ENCODE measurements around the gene CCR8. TPM values are rescaled to one million over a fixed set of nuclear protein-coding genes. Genes with fewer than 3 reads are reported as not detected.
"Not testable (repeated sequence)": the region's sequence is repeated elsewhere in the genome, so short reads cannot be mapped to it uniquely, and the experiment has no call there.

Gene CCR8
- total RNA-seq, 1 experiment from 2014 or later = not detected

DNA sequence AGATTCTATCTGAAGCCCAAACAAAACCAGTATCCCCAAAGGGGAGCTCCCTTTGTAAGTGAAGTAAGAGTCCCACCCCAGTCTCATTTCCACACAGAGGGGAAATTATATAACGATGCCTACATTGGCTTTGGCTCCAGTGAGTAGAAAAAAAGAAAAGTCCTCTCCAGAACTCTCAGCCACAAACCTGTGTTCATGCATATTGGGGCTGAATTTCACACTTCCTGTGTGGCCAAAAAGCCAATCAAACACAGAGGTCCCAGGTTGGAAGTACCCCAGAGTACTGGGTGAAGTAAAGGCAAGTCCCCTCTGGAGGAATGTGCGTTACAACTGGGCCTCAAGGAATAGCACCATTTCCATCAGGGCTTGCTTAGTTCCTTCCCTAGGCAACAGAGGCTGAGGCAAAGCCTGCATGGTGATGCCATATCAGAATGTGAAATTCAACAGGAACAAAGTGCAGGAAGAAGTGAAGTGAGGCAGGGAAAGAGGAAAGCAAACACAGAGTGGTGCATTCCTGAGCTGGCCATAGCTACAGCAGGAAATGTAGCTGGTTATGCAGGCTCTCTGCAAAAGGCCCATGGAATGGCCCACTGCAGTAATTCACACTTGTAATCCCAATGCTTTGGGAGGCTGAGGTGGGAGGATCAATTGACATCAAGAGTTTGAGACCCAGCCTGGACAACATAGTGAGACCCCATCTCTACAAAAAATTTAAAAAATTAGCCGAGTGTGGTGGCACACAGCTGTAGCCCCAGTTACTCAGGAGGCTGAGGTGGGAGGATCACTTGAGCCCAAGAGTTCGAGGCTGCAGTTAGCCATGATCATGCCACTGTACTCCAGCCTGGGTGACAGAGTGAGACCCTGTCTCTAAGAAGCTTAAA lies 33.1 kb upstream of the CCR8 start:
- in situ Hi-C loops (cut with HindIII; ENCODE audit: low pct_unique_long_range_greater_than_20kb, low sequenced_read_pairs) = no loop called here
- no peak for DNase-seq (ENCODE audit: low read depth)

DNA sequence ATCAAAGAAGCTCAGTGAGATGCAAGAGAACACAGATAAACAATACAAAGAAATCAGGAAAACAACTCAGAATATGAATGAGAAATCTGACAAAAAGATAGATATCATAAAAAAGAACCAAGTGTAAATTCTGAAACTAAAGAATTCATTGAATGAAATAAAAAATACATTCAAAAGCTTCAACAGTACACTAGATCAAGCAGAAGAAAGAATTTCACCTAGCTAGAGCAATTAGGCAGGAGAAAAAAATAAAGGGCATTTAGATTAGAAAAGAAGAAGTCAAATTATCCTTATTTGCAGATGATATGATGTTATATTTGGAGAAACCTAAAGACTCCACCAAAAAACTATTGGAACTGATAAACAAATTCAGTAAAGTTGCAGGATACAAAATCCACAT lies 30.2 kb upstream of the CCR8 start:
- DNase-seq (ENCODE audit: low read depth) = no peak
- in situ Hi-C loops (cut with HindIII; ENCODE audit: low pct_unique_long_range_greater_than_20kb, low sequenced_read_pairs) = no loop called here

DNA sequence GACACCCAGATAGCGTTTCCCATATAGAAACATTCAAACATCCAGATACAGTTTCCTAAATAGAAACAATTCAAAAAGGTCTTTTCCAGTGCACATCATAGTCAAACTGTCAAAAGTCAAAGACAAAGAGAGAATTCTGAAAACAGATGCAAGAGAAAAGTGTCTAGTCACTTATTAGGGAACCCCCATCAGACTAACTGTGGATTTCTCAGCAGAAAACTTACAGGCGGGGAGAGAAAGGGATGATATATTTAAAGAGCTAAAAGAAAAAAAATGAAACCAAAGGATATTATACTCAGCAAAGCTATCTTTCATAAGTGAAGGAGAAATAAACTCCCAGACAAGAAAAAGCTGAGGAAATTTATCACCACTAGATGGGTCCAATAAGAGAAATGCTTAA lies 27.3 kb upstream of the CCR8 start:
- DNase-seq (ENCODE audit: low read depth) = no peak
- in situ Hi-C loops (cut with HindIII; ENCODE audit: low pct_unique_long_range_greater_than_20kb, low sequenced_read_pairs) = no loop called here

DNA sequence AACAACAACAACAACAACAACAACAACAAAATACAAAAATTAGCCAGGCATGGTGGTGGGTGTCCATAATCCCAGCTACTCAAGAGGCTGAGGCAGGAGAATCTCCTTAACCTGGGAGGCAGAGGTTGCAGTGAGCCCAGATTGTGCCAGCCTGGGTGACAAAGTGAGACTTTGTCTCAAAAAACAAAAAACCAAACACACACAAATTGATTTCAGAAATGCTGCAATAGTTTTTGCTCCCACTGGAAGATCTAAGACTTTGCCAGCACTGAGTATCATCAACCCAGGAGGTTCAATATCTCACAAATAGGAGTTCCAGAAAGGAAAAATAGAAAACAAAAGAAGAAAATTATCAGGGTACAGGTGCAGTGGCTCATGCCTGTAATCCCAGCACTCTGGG lies 16.2 kb upstream of the CCR8 start:
- no peak for DNase-seq (ENCODE audit: low read depth)
- in situ Hi-C loops (cut with HindIII; ENCODE audit: low pct_unique_long_range_greater_than_20kb, low sequenced_read_pairs) = no loop called here

DNA sequence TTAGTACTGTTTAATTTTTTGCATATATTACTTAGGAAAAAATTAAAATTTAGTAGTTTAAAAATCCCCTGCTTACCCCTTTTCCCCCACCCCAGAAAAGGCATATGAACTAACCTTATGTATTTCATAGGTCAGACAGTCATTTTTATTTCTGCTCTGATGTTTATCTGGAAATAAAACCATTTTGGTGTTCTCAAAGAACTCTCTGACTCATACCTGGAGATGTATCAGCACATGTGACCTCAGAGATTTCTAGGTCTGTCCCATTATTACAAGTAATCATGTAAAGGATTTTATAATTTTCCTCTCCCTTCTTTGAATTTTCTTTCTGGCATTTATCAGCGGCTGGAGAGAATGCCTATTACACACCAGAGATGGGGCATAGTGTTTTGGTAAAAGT lies 14.1 kb upstream of the CCR8 start:
- in situ Hi-C loops (cut with HindIII; ENCODE audit: low pct_unique_long_range_greater_than_20kb, low sequenced_read_pairs) = no loop called here
- no peak for DNase-seq (ENCODE audit: low read depth)

DNA sequence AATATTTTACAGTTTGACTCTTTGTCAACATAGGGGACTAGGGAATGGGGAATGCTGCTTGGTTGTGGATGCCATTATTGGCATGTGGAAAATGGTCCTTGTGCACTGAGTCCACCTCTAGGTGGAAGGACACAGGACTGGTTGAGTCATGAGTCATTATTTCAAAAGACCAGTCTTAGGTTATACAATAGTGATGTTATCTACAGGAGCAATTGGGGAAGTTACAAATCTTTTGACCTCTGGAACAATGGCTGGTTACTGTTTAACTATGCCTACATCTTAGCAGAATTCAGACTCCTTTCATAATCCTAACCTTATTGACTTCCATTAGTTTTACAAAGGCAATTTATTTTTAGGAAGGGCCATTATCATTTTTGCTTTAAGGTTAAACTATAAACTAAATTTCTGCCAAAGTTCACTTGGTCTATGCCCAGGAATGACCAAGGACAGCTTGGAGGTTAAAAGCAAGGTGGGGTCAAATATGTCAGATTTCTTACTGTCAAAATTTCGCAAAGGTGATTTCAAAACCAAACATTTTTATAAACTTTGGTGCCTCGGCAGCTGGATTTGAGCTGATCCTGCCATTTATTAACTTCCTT lies 11.8 kb upstream of the CCR8 start:
- peak; percentile 14 for DNase-seq (ENCODE audit: low read depth)
- in situ Hi-C loops (cut with HindIII; ENCODE audit: low pct_unique_long_range_greater_than_20kb, low sequenced_read_pairs) = no loop called here

DNA sequence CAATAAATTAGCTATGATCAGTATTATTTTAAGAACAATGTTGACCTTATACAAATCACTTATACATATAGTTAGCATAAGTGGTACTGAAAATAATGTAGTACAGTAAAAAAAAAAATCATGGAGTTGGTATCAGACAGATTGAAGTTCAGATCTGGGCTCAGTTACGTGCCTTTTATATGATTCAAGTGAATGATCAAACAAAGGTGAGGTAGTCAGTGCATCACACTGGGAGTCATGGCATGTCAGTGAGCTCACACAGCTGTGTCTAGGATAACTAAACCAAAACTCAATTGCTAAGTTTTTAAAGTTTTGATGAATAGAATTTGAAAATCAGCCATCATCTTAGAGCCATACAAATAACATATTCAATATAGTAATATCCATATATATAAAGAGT lies 11.2 kb upstream of the CCR8 start:
- in situ Hi-C loops (cut with HindIII; ENCODE audit: low pct_unique_long_range_greater_than_20kb, low sequenced_read_pairs) = no loop called here
- no peak for DNase-seq (ENCODE audit: low read depth)

DNA sequence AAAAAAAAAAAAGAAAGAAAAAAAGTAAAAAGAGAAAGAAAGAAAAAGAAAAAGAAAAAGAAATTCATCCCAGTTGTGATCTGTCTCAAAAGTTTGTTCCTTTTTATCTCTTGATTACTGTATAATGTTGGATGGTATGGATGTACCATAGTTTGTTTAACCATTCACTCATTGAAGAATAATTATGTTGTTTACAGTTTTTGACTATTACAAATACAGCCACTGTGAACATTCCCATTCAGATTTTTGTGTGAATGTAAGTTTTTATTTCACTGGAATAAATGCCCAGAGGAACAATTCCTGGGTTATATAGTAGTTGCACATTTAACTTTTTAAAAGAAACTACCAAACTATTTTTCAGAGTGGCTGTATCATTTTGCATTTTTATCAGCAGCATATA lies 10.3 kb upstream of the CCR8 start:
- no peak for DNase-seq (ENCODE audit: low read depth)
- in situ Hi-C loops (cut with HindIII; ENCODE audit: low pct_unique_long_range_greater_than_20kb, low sequenced_read_pairs) = no loop called here

DNA sequence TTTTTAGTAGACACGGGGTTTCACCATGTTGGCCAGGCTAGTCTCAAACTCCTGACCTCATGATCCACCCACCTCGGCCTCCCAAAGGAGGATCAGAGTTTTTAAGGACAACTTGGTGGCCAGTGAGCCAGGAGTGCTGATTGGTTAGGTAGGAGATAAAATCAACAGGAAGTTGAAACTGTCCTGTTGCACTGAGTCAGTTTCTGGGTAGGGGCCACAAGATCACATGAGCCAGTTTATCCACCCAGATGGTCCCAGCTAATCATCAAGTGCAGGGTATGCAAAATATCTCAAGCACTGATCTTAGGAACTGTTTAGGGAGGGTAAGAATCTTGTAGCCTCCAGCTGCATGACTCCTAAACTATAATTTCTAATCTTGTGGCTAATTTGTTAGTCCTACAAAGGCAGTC lies 7.9 kb upstream of the CCR8 start:
- DNase-seq (ENCODE audit: low read depth); in situ Hi-C loops (cut with HindIII; ENCODE audit: low pct_unique_long_range_greater_than_20kb, low sequenced_read_pairs): not testable (repeated sequence)

DNA sequence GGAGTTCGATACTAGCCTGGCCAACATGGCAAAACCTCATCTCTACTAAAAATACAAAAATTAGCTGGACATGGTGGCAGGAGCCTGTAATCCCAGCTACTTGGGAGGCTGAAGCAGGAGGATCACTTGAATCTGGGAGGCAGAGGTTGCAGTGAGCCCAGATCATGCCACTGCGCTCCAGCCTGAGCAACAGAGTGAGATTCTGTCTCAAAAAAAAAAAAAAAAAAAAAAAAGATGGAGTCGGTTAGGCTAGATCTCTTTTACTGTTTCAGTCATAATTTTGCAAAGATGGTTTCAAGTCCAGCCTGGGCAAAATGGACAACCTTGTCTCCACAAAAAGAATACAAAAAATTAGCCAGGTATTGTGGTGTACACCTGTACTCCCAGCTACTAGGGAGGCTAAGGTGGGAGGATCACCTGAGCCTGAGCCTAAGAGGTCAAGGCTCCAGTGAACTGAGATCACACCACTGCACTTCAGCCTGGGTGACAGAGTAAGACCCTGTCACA lies 7.2 kb upstream of the CCR8 start:
- in situ Hi-C loops (cut with HindIII; ENCODE audit: low pct_unique_long_range_greater_than_20kb, low sequenced_read_pairs); DNase-seq (ENCODE audit: low read depth): not testable (repeated sequence)

DNA sequence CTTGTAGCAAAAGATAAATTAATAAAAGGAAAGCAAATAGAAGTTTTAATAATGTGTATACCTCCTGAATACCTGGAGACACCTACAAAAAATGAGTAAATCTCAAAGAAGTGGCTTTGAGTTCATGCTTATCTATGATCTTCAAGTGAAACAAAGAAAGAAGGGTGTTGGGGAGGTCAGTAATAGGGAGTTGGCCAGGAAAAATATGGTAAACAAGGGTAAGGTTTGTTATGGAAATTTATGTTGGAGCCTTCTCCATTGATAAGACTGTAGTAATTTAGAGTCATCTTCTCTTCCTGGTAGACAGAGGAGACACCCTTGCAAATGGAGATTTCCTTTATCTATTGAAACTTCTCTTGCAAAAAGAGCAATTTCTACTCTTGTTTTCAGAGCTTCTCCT lies 6.6 kb upstream of the CCR8 start:
- DNase-seq (ENCODE audit: low read depth) = no peak
- in situ Hi-C loops (cut with HindIII; ENCODE audit: low pct_unique_long_range_greater_than_20kb, low sequenced_read_pairs) = no loop called here

DNA sequence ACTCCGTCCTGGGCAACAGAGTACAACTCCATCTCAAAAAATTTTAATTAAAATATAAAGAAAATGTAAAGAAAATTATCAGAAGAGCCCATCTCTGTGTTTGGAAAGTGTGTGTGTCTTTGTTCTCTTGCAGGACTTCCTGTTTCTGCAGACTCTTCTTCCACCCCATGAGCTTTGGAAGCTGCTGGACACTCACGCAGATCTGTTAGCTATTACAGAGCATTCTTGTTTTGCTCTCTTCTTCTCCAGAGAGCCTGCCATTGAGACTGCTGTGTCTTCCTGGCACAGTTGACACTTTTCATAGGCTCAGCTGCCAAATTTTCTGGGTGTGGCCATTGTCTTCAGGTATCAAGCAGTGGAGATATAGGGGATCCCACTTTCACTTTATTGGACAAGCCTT lies 6.0 kb upstream of the CCR8 start:
- DNase-seq (ENCODE audit: low read depth) = no peak
- in situ Hi-C loops (cut with HindIII; ENCODE audit: low pct_unique_long_range_greater_than_20kb, low sequenced_read_pairs) = no loop called here

DNA sequence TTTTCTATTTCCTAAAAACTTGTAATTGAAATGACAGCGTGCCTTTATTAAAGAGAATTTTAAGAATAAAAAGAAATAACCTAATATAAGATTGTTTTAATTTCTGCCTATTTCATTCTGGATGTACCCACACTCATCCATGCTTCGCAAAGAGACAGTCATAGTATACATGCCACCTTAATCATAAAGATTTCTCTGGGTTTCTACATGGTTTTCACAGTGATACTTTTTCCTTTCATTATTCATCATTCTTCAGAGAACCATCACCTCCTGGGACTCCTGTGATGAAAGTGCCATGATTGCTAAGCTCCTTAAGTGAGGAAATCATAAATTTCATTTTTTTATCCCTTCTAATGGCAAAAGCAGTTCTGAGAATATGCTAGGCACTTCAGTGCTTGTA lies 4.3 kb upstream of the CCR8 start:
- no peak for DNase-seq (ENCODE audit: low read depth)
- in situ Hi-C loops (cut with HindIII; ENCODE audit: low pct_unique_long_range_greater_than_20kb, low sequenced_read_pairs) = no loop called here

DNA sequence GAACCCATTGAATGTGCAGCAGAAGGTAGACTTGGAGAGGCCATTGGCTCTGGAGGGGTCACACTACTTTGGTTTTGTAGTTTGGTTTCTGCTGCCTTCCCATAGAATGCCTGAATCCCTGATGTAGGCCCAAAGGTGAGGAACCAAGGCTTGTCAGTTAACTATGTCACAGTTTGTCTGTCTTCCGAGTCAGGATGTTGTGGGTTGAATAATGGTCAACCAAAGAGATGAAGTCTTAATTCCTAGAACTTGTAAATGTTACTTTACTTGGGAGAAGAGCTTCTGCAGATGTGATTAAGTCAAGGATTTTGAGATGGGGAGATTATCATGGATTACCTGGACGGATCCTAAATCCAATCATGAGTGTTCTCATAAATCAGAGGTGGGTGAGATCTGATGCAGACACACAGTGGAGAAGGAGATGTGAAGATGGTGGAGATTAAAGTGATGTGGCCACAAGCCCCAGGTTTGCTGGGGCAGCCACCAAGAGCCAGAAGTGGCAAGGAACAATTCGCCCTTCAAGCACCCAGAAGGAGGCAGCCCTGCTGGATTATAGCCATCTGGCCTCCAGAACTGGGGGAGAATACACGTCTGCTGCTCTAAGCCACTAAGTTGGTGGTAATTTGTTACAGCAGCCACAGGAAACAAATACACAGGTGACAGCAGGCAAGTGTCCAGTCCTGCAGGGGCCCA lies 2.3 kb upstream of the CCR8 start:
- no peak for DNase-seq (ENCODE audit: low read depth)
- in situ Hi-C loops (cut with HindIII; ENCODE audit: low pct_unique_long_range_greater_than_20kb, low sequenced_read_pairs) = no loop called here

DNA sequence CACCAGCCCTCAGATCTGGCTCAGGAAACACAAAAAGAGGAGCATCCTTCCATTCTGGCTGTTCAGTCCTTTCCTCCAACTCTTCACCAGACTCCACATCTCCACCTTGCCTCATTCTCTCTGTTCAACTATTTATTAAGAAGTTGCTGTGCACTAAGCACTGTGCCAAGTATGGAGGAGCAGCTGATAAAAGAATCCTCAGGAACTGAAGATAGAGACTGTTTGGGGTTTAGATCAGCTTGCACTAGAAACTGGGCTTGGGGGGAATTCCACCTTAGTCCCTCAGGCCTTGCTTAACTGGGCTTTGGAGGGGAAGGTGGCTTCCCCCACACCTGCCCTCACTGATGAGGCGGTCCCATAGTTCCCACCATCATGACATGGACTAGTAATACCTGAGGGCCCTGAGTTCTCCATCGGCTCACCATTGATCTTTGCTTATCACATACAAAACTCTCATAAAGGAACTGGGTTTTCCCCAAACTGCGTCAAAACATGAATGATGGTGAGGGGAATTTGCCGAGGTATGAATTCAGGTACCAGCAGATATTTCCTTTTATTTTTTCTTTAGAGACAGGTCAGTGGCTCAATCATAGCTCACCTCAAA lies 1.7 kb upstream of the CCR8 start:
- in situ Hi-C loops (cut with HindIII; ENCODE audit: low pct_unique_long_range_greater_than_20kb, low sequenced_read_pairs) = no loop called here
- DNase-seq (ENCODE audit: low read depth) = no peak

DNA sequence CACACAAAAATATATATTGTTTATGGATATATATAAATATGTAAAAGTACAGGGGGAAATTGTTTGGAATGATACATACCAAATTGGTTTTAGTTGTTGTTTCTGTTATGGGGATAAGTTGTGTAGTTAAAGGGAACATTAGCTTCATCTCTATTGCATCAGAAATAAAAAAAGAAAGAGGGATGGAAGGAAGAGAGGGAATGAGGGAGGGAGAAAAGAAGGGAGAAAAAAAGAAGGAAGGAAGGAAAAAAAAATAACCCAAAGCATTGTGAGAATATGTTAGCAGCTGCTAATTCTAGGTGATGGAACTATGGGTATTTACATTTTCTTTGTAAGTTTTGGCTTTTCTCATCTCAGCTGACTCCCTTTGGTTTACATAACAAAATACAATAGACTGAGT lies 1.3 kb downstream of the CCR8 start:
- DNase-seq (ENCODE audit: low read depth) = no peak
- in situ Hi-C loops (cut with HindIII; ENCODE audit: low pct_unique_long_range_greater_than_20kb, low sequenced_read_pairs) = no loop called here

DNA sequence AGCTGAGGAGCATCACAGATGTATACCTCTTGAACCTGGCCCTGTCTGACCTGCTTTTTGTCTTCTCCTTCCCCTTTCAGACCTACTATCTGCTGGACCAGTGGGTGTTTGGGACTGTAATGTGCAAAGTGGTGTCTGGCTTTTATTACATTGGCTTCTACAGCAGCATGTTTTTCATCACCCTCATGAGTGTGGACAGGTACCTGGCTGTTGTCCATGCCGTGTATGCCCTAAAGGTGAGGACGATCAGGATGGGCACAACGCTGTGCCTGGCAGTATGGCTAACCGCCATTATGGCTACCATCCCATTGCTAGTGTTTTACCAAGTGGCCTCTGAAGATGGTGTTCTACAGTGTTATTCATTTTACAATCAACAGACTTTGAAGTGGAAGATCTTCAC lies 3.0 kb downstream of the CCR8 start:
- in situ Hi-C loops (cut with HindIII; ENCODE audit: low pct_unique_long_range_greater_than_20kb, low sequenced_read_pairs) = no loop called here

DNA sequence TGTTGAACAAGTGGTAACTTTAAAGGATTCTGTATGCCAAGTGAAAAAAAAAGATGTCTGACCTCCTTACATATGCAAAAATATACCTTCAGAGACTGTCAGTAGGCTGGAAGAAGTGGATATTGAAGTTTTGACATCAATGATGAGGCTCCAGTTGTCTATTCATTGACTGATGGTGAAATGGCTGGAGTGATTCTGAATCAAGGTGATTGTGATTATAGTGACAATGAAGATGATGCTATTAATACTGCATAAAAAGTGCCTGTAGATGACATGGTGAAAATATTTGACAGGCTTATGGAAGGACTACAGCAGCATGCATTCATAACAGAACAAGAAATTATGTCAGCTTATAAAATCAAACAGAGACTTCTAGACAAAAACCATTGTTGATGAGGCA lies 4.1 kb downstream of the CCR8 start:
- in situ Hi-C loops (cut with HindIII; ENCODE audit: low pct_unique_long_range_greater_than_20kb, low sequenced_read_pairs) = no loop called here
- DNase-seq (ENCODE audit: low read depth) = no peak

More for the DNA sequence above, 3.0 kb downstream of the CCR8 start:
- no peak for DNase-seq (ENCODE audit: low read depth)

DNA sequence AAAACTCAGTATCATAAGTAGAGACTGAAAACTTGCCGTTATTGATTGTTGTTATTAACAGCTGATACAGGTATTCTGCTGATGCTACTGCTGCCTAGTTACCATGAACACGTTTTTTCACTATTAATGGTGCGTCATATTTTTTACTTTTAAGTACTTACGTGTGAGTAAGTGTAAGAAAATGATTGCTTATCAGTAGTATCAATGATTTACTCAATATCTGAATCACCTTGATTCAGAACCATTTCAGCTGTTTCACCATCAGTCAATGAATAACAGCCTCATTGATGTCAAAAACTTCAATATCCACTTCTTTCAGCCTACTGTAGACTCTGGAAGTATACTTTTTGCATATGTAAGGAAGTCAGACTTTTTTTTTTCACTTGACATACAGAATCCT lies 4.7 kb downstream of the CCR8 start:
- in situ Hi-C loops (cut with HindIII; ENCODE audit: low pct_unique_long_range_greater_than_20kb, low sequenced_read_pairs) = no loop called here
- DNase-seq (ENCODE audit: low read depth) = no peak
